ENCODE measurements around the gene HLA-G.
A peak's percentile ranks its signal among the peaks of the same experiment; 100 is the strongest.
"Not testable (repeated sequence)": the region's sequence is repeated elsewhere in the genome, so short reads cannot be mapped to it uniquely, and the experiment has no call there.

The HLA-G gene

GRCh38 chr6:29839917-29840316 lies 12.3 kb downstream of the HLA-G start:
- DNase-seq (no peak), ATAC-seq (no peak)
- Mint-ChIP-seq H3K4me1 (peaks cover 11% of the 10 kb centered on the region), H3K27me3 (peaks cover 35% of the 10 kb centered on the region), H3K9me3 (peaks cover 0 to 15% of the 10 kb centered on the region in 2 donors), H3K4me3 (no peak overlapping the region), H3K27ac (no peak overlapping the region)

- peaks cover 0 to 15% of the 10 kb centered on the region in 2 donors for H3K9me3 Mint-ChIP-seq
- peaks cover 27% of the 10 kb centered on the region for H3K27me3 Mint-ChIP-seq
- ATAC-seq (no peak), DNase-seq (no peak)
- H3K4me3 Mint-ChIP-seq, result no peak overlapping the region
- H3K4me1 Mint-ChIP-seq, result peaks cover 15% of the 10 kb centered on the region
- no peak overlapping the region for H3K27ac Mint-ChIP-seq
Measured at GRCh38 chr6:29841030-29841429, 13.4 kb downstream of the HLA-G start.

- ATAC-seq (peak; percentile 95), DNase-seq (peak; percentile 37 to 75)
- H3K9me3 Mint-ChIP-seq, result peaks cover 0 to 15% of the 10 kb centered on the region in 2 donors
- peaks cover 27% of the 10 kb centered on the region for H3K4me1 Mint-ChIP-seq
- H3K27me3 Mint-ChIP-seq, result peaks cover 32% of the 10 kb centered on the region
- no peak overlapping the region for H3K4me3 Mint-ChIP-seq
- no peak overlapping the region for H3K27ac Mint-ChIP-seq
Measured at GRCh38 chr6:29845405-29846006, 17.9 kb downstream of the HLA-G start.

- H3K9me3 Mint-ChIP-seq, result no peaks in the 10 kb centered on the region
- peak; percentile 80 for DNase-seq
- H3K4me3 Mint-ChIP-seq, result peak overlapping the region; percentile 28 to 55
- peaks cover 57% of the 10 kb centered on the region for H3K27me3 Mint-ChIP-seq
- H3K4me1 Mint-ChIP-seq, result peaks cover 28% of the 10 kb centered on the region
- peak overlapping the region in 1 of 2 donors; percentile 54 for H3K27ac Mint-ChIP-seq
- peak; percentile 83 for ATAC-seq
Measured at GRCh38 chr6:29847871-29848630, 20.4 kb downstream of the HLA-G start.

- no peaks in the 10 kb centered on the region for H3K9me3 Mint-ChIP-seq
- DNase-seq (no peak), ATAC-seq (no peak)
- no peak overlapping the region for H3K27ac Mint-ChIP-seq
- H3K27me3 Mint-ChIP-seq, result peaks cover 78% of the 10 kb centered on the region
- peaks cover 27% of the 10 kb centered on the region for H3K4me1 Mint-ChIP-seq
- H3K4me3 Mint-ChIP-seq, result peak overlapping the region; percentile 71 to 75
Measured at GRCh38 chr6:29850011-29850553, 22.5 kb downstream of the HLA-G start.

GRCh38 chr6:29851190-29851589 lies 23.6 kb downstream of the HLA-G start:
- peaks cover 89% of the 10 kb centered on the region for H3K27me3 Mint-ChIP-seq

GRCh38 chr6:29853245-29853644 lies 25.6 kb downstream of the HLA-G start:
- Mint-ChIP-seq H3K9me3 (no peaks in the 10 kb centered on the region), H3K27me3 (peaks cover 99% of the 10 kb centered on the region), H3K4me1 (peaks cover 14% of the 10 kb centered on the region), H3K4me3 (no peak overlapping the region), H3K27ac (no peak overlapping the region)
- no peak for DNase-seq
- ATAC-seq, result no peak

More at GRCh38 chr6:29851190-29851589, 23.6 kb downstream of the HLA-G start:
- ATAC-seq (no peak), DNase-seq (no peak)
- Mint-ChIP-seq H3K27ac (no peak overlapping the region), H3K4me3 (no peak overlapping the region), H3K4me1 (peaks cover 20% of the 10 kb centered on the region), H3K9me3 (no peaks in the 10 kb centered on the region)

- ATAC-seq, result no peak
- no peaks in the 10 kb centered on the region for H3K9me3 Mint-ChIP-seq
- H3K4me1 Mint-ChIP-seq, result no peaks in the 10 kb centered on the region
- no peak overlapping the region for H3K27ac Mint-ChIP-seq
- no peak for DNase-seq
- H3K4me3 Mint-ChIP-seq, result no peak overlapping the region
- H3K27me3 Mint-ChIP-seq, result peaks cover 80% of the 10 kb centered on the region
Measured at GRCh38 chr6:29858006-29858405, 30.4 kb downstream of the HLA-G start.

- no peak overlapping the region for H3K4me3 Mint-ChIP-seq
- DNase-seq (no peak), ATAC-seq (no peak)
- H3K4me1 Mint-ChIP-seq, result no peaks in the 10 kb centered on the region
- no peak overlapping the region for H3K27ac Mint-ChIP-seq
- H3K27me3 Mint-ChIP-seq, result peaks cover 75% of the 10 kb centered on the region
- H3K9me3 Mint-ChIP-seq, result no peaks in the 10 kb centered on the region
Measured at GRCh38 chr6:29861521-29862255, 34.1 kb downstream of the HLA-G start.

- Mint-ChIP-seq H3K9me3 (no peaks in the 10 kb centered on the region), H3K27me3 (peaks cover 77% of the 10 kb centered on the region), H3K4me1 (no peaks in the 10 kb centered on the region), H3K4me3 (no peak overlapping the region), H3K27ac (no peak overlapping the region)
- ATAC-seq (no peak), DNase-seq (no peak)
Measured at GRCh38 chr6:29864037-29864810, 36.6 kb downstream of the HLA-G start.

- Mint-ChIP-seq H3K9me3 (no peaks in the 10 kb centered on the region), H3K27ac (no peak overlapping the region), H3K4me3 (no peak overlapping the region), H3K4me1 (no peaks in the 10 kb centered on the region), H3K27me3 (peaks cover 77% of the 10 kb centered on the region)
- ATAC-seq (no peak), DNase-seq (no peak)
Measured at GRCh38 chr6:29865631-29866030, 38.0 kb downstream of the HLA-G start.

- Mint-ChIP-seq H3K4me3 (no peak overlapping the region), H3K27ac (no peak overlapping the region), H3K27me3 (peaks cover 36% of the 10 kb centered on the region), H3K9me3 (no peaks in the 10 kb centered on the region), H3K4me1 (no peaks in the 10 kb centered on the region)
- ATAC-seq (no peak), DNase-seq (no peak)
Measured at GRCh38 chr6:29870104-29870503, 42.5 kb downstream of the HLA-G start.

- H3K27ac Mint-ChIP-seq, result no peak overlapping the region
- H3K4me1 Mint-ChIP-seq, result no peaks in the 10 kb centered on the region
- ATAC-seq, result no peak
- H3K4me3 Mint-ChIP-seq, result no peak overlapping the region
- no peak for DNase-seq
- peaks cover 13% of the 10 kb centered on the region for H3K27me3 Mint-ChIP-seq
- no peaks in the 10 kb centered on the region for H3K9me3 Mint-ChIP-seq
Measured at GRCh38 chr6:29872791-29873190, 45.2 kb downstream of the HLA-G start.

GRCh38 chr6:29875257-29875656 lies 47.6 kb downstream of the HLA-G start:
- Mint-ChIP-seq H3K4me1 (no peaks in the 10 kb centered on the region), H3K27ac (no peak overlapping the region), H3K4me3 (no peak overlapping the region), H3K27me3 (no peaks in the 10 kb centered on the region), H3K9me3 (no peaks in the 10 kb centered on the region)
- ATAC-seq (no peak), DNase-seq (no peak)

GRCh38 chr6:29875734-29876133 lies 48.1 kb downstream of the HLA-G start:
- not testable (repeated sequence) for H3K4me1 Mint-ChIP-seq, H3K9me3 Mint-ChIP-seq, H3K4me3 Mint-ChIP-seq, DNase-seq, ATAC-seq, H3K27me3 Mint-ChIP-seq, H3K27ac Mint-ChIP-seq
